ENCODE data around the gene NTN1. TPM values are rescaled to one million over a fixed set of nuclear protein-coding genes. Genes with fewer than 3 reads are reported as not detected.

The NTN1 gene
- total and polyA plus RNA-seq, 2 of the 4 experiments (the other 2 are of a cell fraction), result under 0.01 to 0.07 TPM

DNA sequence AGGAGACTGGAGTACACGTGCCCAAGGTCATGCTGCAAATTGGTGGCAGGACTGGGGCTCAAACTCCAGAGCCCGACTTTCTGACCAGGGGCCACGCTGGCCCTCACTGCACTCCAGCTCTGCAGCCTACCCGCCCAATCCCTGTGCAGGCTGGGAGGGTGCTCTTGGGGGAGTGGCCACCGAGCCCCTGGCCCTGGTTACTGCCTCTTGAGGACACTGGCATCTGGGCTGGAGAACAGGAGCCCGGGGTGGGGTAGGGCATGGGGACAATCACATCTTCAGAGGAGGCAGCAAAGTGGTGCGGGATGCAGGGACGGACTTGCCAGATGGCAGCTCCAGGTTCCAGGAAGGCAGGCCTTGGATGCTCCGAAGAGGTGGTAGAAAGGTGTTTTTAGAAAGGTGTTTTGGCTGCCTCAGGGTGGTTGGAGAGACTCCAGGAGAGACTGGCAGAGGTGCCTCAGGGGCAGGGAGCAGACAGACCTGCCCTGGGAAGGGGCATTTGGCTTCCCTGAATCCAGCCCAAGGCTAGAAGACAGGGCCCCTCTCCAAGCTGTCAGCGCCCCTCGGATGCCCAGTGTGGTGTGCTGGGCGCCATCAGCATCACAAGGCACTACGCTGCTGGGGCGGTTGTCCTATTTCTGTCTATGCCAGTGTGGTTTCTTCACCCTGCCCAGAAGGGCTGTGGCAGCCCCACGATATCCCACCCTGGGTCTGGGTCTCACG is 220.6 kb downstream of the NTN1 start:
- H4K8ac ChIP-seq (ENCODE audit: low read depth in 2 of 2, low read length in 2 of 2), result no peak overlapping the region
- POLR2A ChIA-PET (ENCODE audit: unreplicated experiment), result no interaction called here
- peak overlapping the region; percentile 66 for H3K4ac ChIP-seq (ENCODE audit: low read depth, low read length)
- no peak overlapping the region for H3K4me2 ChIP-seq (ENCODE audit: low read depth, low read length)
- H2BK20ac ChIP-seq (ENCODE audit: low read depth, low read length), result no peak overlapping the region
- no peak overlapping the region for H2BK120ac ChIP-seq (ENCODE audit: low read depth, low read length)
- DNase-seq, result no peak
- intact Hi-C loops (cut with micrococcal nuclease) (no loop called here), in situ Hi-C loops (cut with MboI; ENCODE audit: low sequenced_read_pairs) (no loop called here), dilution Hi-C loops (cut with HindIII; ENCODE audit: low sequenced_read_pairs, unreplicated experiment) (no loop called here)
- no peak overlapping the region for H4K5ac ChIP-seq (ENCODE audit: low read depth, low read length)
- H3K4me3 ChIP-seq (ENCODE audit: insufficient read depth, low read depth, low read length), result no peak overlapping the region
- H3K9me3 ChIP-seq (ENCODE audit: control insufficient read depth, insufficient read depth, low read length), result no peaks in the 10 kb centered on the region
- H2BK15ac ChIP-seq (ENCODE audit: low read depth, low read length), result no peak overlapping the region
- peaks cover 27% of the 10 kb centered on the region for H3K4me1 ChIP-seq (ENCODE audit: control insufficient read depth, insufficient read depth, low read length)
- H4K91ac ChIP-seq (ENCODE audit: insufficient read depth, low read depth, low read length), result no peak overlapping the region; the same call in 1 of the 2 replicates
- CTCF ChIA-PET, result no interaction called here
- no peak for ATAC-seq (ENCODE audit: low read depth)
- H3K36me3 ChIP-seq (ENCODE audit: control insufficient read depth, insufficient read depth, low read length), result no peaks in the 10 kb centered on the region
- H3K23ac ChIP-seq (ENCODE audit: low read depth, low read length), result no peak overlapping the region
- WGBS, 2 experiments (ENCODE audit: extremely low coverage in 2 of 2, insufficient read length in 1 of 2), result 94% methylated on average over 7 of the region's 16 CpGs; no CpG with 5 or more reads in 1 of the 2 experiments
- no peak overlapping the region for H2BK5ac ChIP-seq (ENCODE audit: low read depth, low read length, poor library complexity, severe bottlenecking)
- no peak overlapping the region; the same call in 1 of the 2 replicates for H3K56ac ChIP-seq (ENCODE audit: extremely low read depth, insufficient read depth, low read length)
- no peak overlapping the region for H2AK9ac ChIP-seq (replicated peaks; ENCODE audit: low read depth, low read length, poor library complexity)
- TF ChIP-seq CEBPB (IDR thresholded peaks at IDR 0.05; ENCODE audit: low read depth, low read length), result no peak
- no peak for TF ChIP-seq MAFK (IDR thresholded peaks at IDR 0.05; ENCODE audit: low read depth, low read length)
- TF ChIP-seq MXI1 (IDR thresholded peaks at IDR 0.05; ENCODE audit: borderline replicate concordance, low read depth, low read length), result no peak
- no peak for TF ChIP-seq RFX5 (IDR thresholded peaks at IDR 0.05; ENCODE audit: low read depth, low read length)
- TF ChIP-seq FOS (IDR thresholded peaks at IDR 0.05; ENCODE audit: low read depth, low read length), result no peak
- no peak for TF ChIP-seq MAZ (IDR thresholded peaks at IDR 0.05; ENCODE audit: borderline replicate concordance, low read depth, low read length)
- TF ChIP-seq SMC3 (IDR thresholded peaks at IDR 0.05; ENCODE audit: low read depth, low read length), result no peak
- no peak for TF ChIP-seq RAD21 (IDR thresholded peaks at IDR 0.05; ENCODE audit: low read length)
- no peak for TF ChIP-seq CHD1 (IDR thresholded peaks at IDR 0.05; ENCODE audit: low read depth, low read length)
- TF ChIP-seq, protein P1, sequence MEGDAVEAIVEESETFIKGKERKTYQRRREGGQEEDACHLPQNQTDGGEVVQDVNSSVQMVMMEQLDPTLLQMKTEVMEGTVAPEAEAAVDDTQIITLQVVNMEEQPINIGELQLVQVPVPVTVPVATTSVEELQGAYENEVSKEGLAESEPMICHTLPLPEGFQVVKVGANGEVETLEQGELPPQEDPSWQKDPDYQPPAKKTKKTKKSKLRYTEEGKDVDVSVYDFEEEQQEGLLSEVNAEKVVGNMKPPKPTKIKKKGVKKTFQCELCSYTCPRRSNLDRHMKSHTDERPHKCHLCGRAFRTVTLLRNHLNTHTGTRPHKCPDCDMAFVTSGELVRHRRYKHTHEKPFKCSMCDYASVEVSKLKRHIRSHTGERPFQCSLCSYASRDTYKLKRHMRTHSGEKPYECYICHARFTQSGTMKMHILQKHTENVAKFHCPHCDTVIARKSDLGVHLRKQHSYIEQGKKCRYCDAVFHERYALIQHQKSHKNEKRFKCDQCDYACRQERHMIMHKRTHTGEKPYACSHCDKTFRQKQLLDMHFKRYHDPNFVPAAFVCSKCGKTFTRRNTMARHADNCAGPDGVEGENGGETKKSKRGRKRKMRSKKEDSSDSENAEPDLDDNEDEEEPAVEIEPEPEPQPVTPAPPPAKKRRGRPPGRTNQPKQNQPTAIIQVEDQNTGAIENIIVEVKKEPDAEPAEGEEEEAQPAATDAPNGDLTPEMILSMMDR (conservative IDR thresholded peaks at IDR 0.05; ENCODE audit: low read depth, low read length), result no peak
- peaks cover 12% of the 10 kb centered on the region for H3K9me1 ChIP-seq (ENCODE audit: insufficient read depth, low read length)
- no peak overlapping the region for H3K9ac ChIP-seq (ENCODE audit: low read depth, low read length)
- no peak overlapping the region for H3K14ac ChIP-seq (replicated peaks; ENCODE audit: low read depth, low read length)
- H3K18ac ChIP-seq (ENCODE audit: low read depth, low read length), result no peak overlapping the region
- BruUV-seq (replicated peaks), result no TSS peak
- no peaks in the 10 kb centered on the region; the same call in 1 of the 2 replicates for H4K20me1 ChIP-seq (ENCODE audit: insufficient read depth, low read length)
- H3K27ac ChIP-seq (ENCODE audit: insufficient read depth, low read length), result no peak overlapping the region
- no peaks in the 10 kb centered on the region for H3K79me1 ChIP-seq (ENCODE audit: low read depth in 1 of 2, low read length in 2 of 2)
- no peak overlapping the region; the same call in 1 of the 2 replicates for H2AK5ac ChIP-seq (ENCODE audit: low read depth, low read length)
- no peaks in the 10 kb centered on the region for H3K27me3 ChIP-seq (ENCODE audit: control insufficient read depth, insufficient read depth, low read length)
- H2AFZ ChIP-seq (replicated peaks; ENCODE audit: low read length, poor library complexity), result peak overlapping the region; percentile 52
